SH-SY5Y (cell line): ENCODE data around the gene SLCO4A1.

Source experiments
- GATA2 ChIP-seq: IDR thresholded peaks from 2 replicates; pipeline ENCODE4 v1.6.1; 2011; ENCODE audit warnings: mild to moderate bottlenecking, low read depth, low read length
- GATA3 ChIP-seq: IDR thresholded peaks from 2 replicates; pipeline ENCODE4 v1.6.1; 2011; ENCODE audit warnings: low read depth, mild to moderate bottlenecking, low read length, moderate library complexity

DNA sequence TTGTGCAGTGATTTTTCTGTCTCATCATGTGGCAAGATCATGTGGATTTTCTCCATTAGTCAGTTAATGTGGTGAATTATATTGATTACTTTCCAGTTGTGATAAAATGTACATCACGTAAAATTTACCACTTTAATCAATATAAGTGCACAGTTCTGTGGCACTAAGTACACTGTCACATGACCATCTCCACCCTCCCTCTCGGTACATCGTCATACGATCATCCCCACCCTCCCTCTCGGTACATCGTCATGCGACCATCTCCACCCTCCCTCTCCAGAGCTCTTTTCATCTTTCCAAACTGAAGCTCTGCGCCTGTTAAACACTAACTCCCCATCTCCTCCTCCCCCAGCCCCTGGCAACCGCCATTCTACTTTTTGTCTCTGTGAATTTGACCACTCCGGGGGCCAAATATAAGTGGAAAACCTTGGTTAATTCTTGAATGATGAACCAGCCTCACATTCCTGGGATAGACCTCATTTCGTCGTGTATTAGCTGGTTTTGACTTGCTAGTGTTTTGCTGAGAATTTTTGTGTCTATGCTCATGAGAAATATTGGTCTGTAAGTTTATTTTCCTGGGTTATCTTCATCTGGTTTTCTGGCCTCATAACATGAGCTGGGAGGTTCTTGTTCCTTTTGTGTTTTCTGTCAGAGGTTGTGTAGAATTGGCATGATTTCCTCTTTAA lies 77.1 kb downstream of the SLCO4A1 start:
- TF ChIP-seq GATA2: no peak
- TF ChIP-seq GATA3: no peak
